Fibroblast of pulmonary artery (primary cell): Measurements from ENCODE around the gene BRINP3.

ENCODE experiments used
- DNase-seq: peaks from one replicate; pipeline ENCODE4 v3.0.0-alpha.2; 2010; ENCODE audit warnings: low read depth
- H3K4me3 ChIP-seq: replicated peaks from 2 replicates; pipeline ENCODE4 v1.5.1; 2011; ENCODE audit warnings: low read depth, mild to moderate bottlenecking, control low read depth, low read length, moderate library complexity
- TF ChIP-seq, protein P1 (sequence below): IDR thresholded peaks from 2 replicates; pipeline ENCODE4 v1.5.1; 2011; ENCODE audit warnings: mild to moderate bottlenecking, control low read depth, low read length, inconsistent platforms; ENCODE audit errors: missing control alignments

The BRINP3 gene

DNA sequence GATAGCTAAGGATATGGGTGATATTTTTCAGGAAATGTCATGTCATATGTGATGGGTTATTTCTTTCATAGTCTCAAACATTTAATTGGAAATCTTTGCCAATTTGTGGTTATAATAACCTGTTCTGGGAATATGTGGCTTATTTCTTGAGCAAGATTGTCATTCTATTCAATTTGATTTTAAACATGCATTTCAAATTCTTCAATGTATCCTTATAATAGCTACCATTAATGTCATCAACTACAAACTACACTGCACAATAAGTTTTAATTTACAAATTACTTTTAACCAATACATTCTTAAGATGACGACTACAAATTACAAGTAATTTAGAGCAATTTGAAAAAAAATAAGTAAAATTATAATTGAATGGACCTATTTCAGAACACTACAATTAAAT, 164.9 kb downstream of the BRINP3 start:
- TF ChIP-seq, protein P1, sequence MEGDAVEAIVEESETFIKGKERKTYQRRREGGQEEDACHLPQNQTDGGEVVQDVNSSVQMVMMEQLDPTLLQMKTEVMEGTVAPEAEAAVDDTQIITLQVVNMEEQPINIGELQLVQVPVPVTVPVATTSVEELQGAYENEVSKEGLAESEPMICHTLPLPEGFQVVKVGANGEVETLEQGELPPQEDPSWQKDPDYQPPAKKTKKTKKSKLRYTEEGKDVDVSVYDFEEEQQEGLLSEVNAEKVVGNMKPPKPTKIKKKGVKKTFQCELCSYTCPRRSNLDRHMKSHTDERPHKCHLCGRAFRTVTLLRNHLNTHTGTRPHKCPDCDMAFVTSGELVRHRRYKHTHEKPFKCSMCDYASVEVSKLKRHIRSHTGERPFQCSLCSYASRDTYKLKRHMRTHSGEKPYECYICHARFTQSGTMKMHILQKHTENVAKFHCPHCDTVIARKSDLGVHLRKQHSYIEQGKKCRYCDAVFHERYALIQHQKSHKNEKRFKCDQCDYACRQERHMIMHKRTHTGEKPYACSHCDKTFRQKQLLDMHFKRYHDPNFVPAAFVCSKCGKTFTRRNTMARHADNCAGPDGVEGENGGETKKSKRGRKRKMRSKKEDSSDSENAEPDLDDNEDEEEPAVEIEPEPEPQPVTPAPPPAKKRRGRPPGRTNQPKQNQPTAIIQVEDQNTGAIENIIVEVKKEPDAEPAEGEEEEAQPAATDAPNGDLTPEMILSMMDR = no peak
- no peak for DNase-seq
- H3K4me3 ChIP-seq = no peak overlapping the region

GRCh38 chr1:190303501-190303900, 174.2 kb downstream of the BRINP3 start:
- H3K4me3 ChIP-seq = no peak overlapping the region
- DNase-seq = no peak
- TF ChIP-seq, protein P1 = no peak

GRCh38 chr1:190296453-190296852, 181.2 kb downstream of the BRINP3 start:
- TF ChIP-seq, protein P1 = no peak

GRCh38 chr1:190289897-190290296, 187.8 kb downstream of the BRINP3 start:
- TF ChIP-seq, protein P1 = no peak
- no peak overlapping the region for H3K4me3 ChIP-seq
- no peak for DNase-seq

More at GRCh38 chr1:190296453-190296852, 181.2 kb downstream of the BRINP3 start:
- no peak overlapping the region for H3K4me3 ChIP-seq
- no peak for DNase-seq

DNA sequence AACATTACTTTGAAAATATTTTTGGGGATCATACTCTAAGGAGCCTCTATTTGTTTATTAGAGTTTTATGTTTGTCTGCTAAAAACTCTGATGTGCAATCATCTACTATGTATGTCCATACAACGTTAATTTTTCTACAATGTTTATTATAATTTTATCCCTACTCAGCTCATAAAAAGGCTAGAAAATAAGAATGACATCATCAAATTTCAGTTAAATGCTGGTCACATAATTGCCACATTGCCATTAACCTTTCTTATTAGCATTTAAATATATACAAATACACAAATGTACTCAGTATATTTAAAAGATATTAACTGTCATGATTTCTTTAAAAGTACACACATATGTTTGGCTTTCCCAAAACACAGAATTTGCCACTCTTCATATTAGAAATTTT, 191.6 kb downstream of the BRINP3 start:
- H3K4me3 ChIP-seq = no peak overlapping the region
- DNase-seq = no peak
- TF ChIP-seq, protein P1 = no peak

- no peak for DNase-seq
- H3K4me3 ChIP-seq = no peak overlapping the region
- TF ChIP-seq, protein P1 = no peak
Measured at GRCh38 chr1:190277107-190277506, 200.6 kb downstream of the BRINP3 start.

DNA sequence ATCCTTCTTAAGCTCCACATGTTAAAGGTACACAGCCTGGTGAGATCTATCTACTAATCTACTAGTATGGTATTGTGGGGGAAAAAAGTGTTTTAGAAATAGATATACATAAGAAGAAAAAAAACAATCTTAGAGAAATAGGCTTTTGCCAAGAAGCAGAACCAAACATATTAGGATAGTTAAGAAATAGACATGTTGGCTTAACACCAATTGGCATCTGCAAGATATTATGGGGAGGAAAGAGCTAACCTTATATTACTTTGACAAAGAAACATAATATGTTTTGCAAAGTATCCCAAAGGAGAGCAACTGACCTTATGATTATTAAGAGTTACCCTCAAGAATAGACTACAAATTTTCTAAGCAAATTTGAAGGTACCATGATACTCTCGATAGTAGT, 202.9 kb downstream of the BRINP3 start:
- TF ChIP-seq, protein P1 = no peak
- no peak for DNase-seq
- no peak overlapping the region for H3K4me3 ChIP-seq
